ENCODE results near the gene CSF3R.

CSF3R gene

GRCh38 chr1:36438715-36439114, 44.0 kb downstream of the CSF3R start:
- no peak for ATAC-seq
- no peaks in the 10 kb centered on the region for H3K4me1 Mint-ChIP-seq
- H3K27ac Mint-ChIP-seq: peak overlapping the region in 1 of 2 donors; percentile 78
- H3K4me3 Mint-ChIP-seq: no peak overlapping the region
- DNase-seq: no peak
- no peaks in the 10 kb centered on the region for H3K27me3 Mint-ChIP-seq
- H3K9me3 Mint-ChIP-seq: no peaks in the 10 kb centered on the region

GRCh38 chr1:36436821-36437220, 45.9 kb downstream of the CSF3R start:
- Mint-ChIP-seq H3K27me3 (no peaks in the 10 kb centered on the region), H3K27ac (no peak overlapping the region), H3K4me3 (no peak overlapping the region), H3K9me3 (no peaks in the 10 kb centered on the region), H3K4me1 (no peaks in the 10 kb centered on the region)
- ATAC-seq: no peak
- DNase-seq: no peak

DNA sequence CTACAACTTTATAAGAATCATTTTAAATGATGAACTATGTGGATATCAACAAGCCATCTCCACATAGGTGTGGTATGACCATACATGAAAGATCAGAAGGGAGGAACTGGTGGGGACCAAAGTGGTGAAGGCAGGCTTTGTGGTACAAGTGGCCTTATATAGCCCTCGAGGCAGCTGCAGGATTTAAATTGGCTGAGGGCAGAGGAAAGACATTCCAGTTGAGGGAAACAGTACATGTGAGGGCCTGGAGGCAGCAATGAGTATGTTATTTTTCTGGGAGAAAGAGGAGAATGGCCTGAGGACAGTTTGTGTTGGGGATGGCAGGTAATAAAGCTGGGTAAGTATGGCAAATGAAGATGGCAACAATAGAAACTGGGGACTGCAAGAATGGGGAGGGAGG, 49.6 kb downstream of the CSF3R start:
- Mint-ChIP-seq H3K27ac (no peak overlapping the region), H3K4me1 (no peaks in the 10 kb centered on the region), H3K9me3 (no peaks in the 10 kb centered on the region), H3K27me3 (no peaks in the 10 kb centered on the region), H3K4me3 (no peak overlapping the region)
- no peak for ATAC-seq
- DNase-seq: no peak

DNA sequence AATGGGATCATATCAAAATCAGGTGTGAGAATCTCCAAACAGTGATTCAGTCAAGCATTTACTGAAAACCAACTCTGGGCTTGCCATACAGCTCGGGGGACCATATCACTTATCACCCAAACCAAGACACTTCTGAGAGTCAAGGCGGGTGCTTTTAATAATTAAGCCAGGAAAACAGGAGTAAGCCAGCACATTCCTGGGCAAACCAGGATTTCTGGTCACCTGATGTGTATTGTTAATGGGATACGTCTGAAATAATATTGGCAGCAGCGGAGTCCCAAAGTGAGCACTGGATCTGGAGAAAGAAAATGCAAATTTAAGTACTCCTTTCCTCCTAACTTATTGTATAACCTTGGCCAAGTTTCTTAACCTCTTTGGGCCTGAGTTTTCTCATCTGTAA, 50.1 kb downstream of the CSF3R start:
- no peak for ATAC-seq
- Mint-ChIP-seq H3K9me3 (no peaks in the 10 kb centered on the region), H3K27me3 (no peaks in the 10 kb centered on the region), H3K4me1 (no peaks in the 10 kb centered on the region), H3K4me3 (no peak overlapping the region), H3K27ac (no peak overlapping the region)
- no peak for DNase-seq

DNA sequence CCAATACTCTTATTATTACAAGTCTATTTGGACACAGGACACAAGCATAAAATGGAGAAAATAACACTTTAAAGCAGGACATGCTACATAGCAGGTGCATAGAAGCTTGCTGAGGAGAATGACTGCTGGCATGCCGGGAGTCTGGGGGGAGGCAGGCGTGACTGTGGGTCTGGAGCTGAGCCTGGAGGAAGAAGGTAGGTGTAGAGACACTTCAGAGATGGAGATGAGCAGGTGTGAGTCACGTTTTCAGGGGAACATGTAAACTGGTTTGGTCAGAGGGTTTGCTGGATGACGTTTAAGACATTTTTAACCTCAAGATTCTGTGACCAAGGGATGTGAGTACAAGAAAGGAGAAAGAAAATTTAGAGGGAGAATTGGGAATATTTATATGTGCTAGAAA, 56.9 kb downstream of the CSF3R start:
- peak overlapping the region in 1 of 2 donors; percentile 40 for H3K27ac Mint-ChIP-seq

DNA sequence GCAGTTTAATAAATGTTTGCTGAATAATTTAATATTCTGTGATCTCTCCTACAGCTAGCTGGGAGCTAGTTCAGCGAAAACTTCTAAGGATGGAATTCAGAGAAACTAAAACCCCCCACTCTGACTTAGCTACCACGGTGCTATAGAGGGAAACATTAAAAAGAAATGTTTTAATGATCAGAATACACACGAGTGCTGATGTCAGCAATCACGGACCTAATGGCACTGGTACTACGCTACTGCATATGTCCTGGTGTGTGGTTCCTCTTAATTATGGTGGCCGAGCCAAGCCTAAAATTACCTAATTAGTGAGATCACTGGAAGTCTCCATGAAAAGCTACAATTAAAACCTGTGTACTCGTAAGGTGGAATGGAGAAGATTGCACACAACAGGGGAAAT, 61.1 kb downstream of the CSF3R start:
- no peak for ATAC-seq
- no peak for DNase-seq
- Mint-ChIP-seq H3K9me3 (no peaks in the 10 kb centered on the region), H3K27me3 (no peaks in the 10 kb centered on the region), H3K4me1 (peaks cover 19% of the 10 kb centered on the region), H3K4me3 (no peak overlapping the region), H3K27ac (peak overlapping the region; percentile 43 to 96)

More for the DNA sequence above, 56.9 kb downstream of the CSF3R start:
- Mint-ChIP-seq H3K4me1 (peaks cover 8% of the 10 kb centered on the region), H3K27me3 (no peaks in the 10 kb centered on the region), H3K4me3 (no peak overlapping the region), H3K9me3 (no peaks in the 10 kb centered on the region)
- no peak for DNase-seq
- ATAC-seq: no peak

DNA sequence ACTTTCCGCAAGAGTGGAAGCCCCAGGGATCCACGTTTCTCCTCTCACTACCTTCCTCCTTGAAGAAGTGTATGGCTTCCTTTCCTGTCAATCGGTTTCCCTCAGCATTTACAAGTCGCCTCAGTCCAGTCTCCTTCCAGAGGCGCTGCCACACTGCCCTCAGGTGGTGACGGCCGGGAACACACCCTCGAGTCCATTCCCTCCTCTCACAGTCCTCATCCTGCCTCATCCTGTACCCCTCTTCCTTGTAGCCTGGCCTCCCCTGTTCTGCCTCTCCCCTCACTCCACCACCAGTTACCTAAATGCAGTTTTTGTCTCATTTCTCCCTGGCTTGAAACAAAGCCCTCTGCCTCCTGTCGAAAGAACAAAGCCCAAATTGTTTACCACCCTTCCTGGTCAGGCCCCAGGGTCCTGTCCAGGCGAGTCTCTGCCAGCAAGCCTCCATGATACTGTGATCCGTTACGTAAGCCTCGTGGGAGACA, 61.8 kb downstream of the CSF3R start:
- H3K27ac Mint-ChIP-seq: peak overlapping the region; percentile 96 to 97
- ATAC-seq (peak; percentile 98), DNase-seq (peak; percentile 87 to 89)
- peak overlapping the region; percentile 46 to 64 for H3K4me3 Mint-ChIP-seq
- H3K4me1 Mint-ChIP-seq: peaks cover 19% of the 10 kb centered on the region
- H3K27me3 Mint-ChIP-seq: no peaks in the 10 kb centered on the region
- no peaks in the 10 kb centered on the region for H3K9me3 Mint-ChIP-seq

- H3K27me3 Mint-ChIP-seq: no peaks in the 10 kb centered on the region
- H3K4me3 Mint-ChIP-seq: peak overlapping the region; percentile 46 to 64
- DNase-seq (no peak), ATAC-seq (peak; percentile 33)
- H3K27ac Mint-ChIP-seq: peak overlapping the region in 1 of 2 donors; percentile 97
- H3K4me1 Mint-ChIP-seq: peaks cover 19% of the 10 kb centered on the region
- H3K9me3 Mint-ChIP-seq: no peaks in the 10 kb centered on the region
Measured at GRCh38 chr1:36420409-36420808, 62.3 kb downstream of the CSF3R start.

GRCh38 chr1:36419569-36419968, 63.1 kb downstream of the CSF3R start:
- ATAC-seq (no peak), DNase-seq (no peak)
- Mint-ChIP-seq H3K4me3 (no peak overlapping the region), H3K27ac (no peak overlapping the region), H3K9me3 (no peaks in the 10 kb centered on the region), H3K27me3 (no peaks in the 10 kb centered on the region), H3K4me1 (peaks cover 19% of the 10 kb centered on the region)

DNA sequence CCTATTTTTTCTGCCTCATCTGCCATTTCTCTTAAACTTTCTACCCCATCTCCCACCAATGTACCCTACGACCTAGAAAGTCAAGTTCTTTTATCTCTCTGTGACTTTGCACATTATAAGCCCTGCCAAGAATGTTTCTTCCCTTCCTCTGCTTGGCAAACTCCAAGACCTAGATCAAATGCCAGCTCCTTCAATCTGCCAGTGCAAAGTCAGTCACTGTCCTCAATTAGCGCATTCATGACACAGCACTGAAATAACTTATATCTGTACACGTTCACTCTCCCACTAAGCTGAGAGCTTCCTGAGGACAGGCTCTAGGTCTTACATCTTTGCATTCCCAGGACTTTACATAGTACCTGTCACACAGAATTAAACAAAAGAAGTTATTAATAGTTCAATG, 63.6 kb downstream of the CSF3R start:
- H3K27ac Mint-ChIP-seq: no peak overlapping the region
- H3K4me1 Mint-ChIP-seq: peaks cover 19% of the 10 kb centered on the region
- DNase-seq (no peak), ATAC-seq (no peak)
- H3K9me3 Mint-ChIP-seq: no peaks in the 10 kb centered on the region
- H3K27me3 Mint-ChIP-seq: no peaks in the 10 kb centered on the region
- H3K4me3 Mint-ChIP-seq: no peak overlapping the region

DNA sequence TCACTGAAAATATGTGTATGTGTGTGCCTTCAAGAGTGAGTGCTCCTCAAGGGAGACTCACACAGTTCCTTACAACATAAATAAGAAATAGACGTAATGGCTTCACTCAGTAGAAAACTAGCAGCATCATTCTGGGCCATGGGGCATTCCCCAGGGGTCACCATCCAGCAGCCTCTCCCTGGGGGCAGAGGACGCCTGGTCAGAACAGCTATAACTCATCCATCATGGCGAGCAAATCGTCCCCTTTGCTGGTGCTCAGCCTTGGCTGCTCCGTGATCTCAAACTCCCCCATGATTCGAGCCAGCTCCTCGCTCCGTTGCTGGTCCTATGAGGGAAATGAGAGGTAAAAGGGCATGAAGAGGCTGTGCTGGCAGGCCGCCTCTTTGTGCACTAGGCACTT, 64.8 kb downstream of the CSF3R start:
- DNase-seq (no peak), ATAC-seq (no peak)
- H3K4me3 Mint-ChIP-seq: no peak overlapping the region
- H3K27me3 Mint-ChIP-seq: no peaks in the 10 kb centered on the region
- no peak overlapping the region for H3K27ac Mint-ChIP-seq
- H3K9me3 Mint-ChIP-seq: no peaks in the 10 kb centered on the region
- H3K4me1 Mint-ChIP-seq: peaks cover 20% of the 10 kb centered on the region

Measured in stimulated activated naive CD8-positive, alpha-beta T cell treated with anti-CD3 and anti-CD28 coated beads, Interleukin-15, amount 100 ng/mL, for 72 hours (primary cell).